Testis (tissue), 2 donors: ENCODE measurements around the gene CAGE1.

Source experiments
- POLR2A ChIP-seq: fragments of 450-650 bp; IDR thresholded peaks from one replicate; pipeline ENCODE4 v1.6.1; 2017; ENCODE audit warnings: antibody characterized with exemption, mild to moderate bottlenecking, moderate library complexity
- TF ChIP-seq, protein P1 (sequence below), 3 experiments: fragments of 450-650 bp in 2 of 3; fragments of 200-600 bp in 1 of 3; sonication (generic) in 1 of 3; IDR thresholded peaks; one replicate each; pipeline ENCODE4 v1.5.1; 2016 to 2019; ENCODE audit warnings: antibody characterized with exemption in 3 of 3, mild to moderate bottlenecking in 2 of 3, moderate library complexity in 1 of 3

DNA sequence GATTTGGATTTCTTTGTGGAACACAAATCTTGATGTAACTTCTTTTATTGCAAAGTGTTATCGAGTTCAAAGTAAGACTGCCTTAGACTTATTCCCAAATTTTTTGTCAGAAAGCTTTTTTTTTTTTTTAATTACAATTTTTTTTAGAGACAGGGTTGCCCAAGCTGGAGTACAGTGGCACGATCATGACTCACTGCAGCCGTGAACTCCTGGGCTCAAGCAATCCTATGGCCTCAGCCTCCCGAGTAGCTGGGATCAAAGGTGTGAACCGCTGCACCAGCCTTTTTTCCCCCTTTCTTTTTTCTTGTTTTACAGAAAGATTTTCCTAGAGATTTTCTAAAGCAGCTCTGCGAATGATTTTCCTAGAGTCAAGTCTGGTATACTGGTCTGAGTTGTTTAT, 2.9 kb upstream of the CAGE1 start:
- TF ChIP-seq, protein P1, sequence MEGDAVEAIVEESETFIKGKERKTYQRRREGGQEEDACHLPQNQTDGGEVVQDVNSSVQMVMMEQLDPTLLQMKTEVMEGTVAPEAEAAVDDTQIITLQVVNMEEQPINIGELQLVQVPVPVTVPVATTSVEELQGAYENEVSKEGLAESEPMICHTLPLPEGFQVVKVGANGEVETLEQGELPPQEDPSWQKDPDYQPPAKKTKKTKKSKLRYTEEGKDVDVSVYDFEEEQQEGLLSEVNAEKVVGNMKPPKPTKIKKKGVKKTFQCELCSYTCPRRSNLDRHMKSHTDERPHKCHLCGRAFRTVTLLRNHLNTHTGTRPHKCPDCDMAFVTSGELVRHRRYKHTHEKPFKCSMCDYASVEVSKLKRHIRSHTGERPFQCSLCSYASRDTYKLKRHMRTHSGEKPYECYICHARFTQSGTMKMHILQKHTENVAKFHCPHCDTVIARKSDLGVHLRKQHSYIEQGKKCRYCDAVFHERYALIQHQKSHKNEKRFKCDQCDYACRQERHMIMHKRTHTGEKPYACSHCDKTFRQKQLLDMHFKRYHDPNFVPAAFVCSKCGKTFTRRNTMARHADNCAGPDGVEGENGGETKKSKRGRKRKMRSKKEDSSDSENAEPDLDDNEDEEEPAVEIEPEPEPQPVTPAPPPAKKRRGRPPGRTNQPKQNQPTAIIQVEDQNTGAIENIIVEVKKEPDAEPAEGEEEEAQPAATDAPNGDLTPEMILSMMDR (IDR thresholded peaks at IDR 0.05): no peak
- TF ChIP-seq POLR2A: no peak
